ENCODE measurements around the gene LIPG.
"Not testable (repeated sequence)": the region's sequence is repeated elsewhere in the genome, so short reads cannot be mapped to it uniquely, and the experiment has no call there.

The LIPG gene

DNA sequence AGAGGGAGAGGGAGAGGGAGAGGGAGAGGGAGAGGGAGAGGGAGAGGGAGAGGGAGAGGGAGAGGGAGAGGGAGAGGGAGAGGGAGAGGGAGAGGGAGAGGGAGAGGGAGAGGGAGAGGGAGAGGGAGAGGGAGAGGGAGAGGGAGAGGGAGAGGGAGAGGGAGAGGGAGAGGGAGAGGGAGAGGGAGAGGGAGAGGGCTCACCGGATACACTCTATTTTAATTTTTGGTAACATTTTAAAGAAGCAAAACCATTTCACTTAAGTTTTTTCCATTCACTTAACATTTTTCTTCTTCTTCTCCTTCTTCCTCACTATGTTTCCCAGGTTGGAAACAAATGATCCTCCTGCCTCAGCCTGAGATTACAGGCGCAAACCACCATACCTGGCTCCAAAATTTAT lies 17.2 kb downstream of the LIPG start:
- DNase-seq = not testable (repeated sequence)

DNA sequence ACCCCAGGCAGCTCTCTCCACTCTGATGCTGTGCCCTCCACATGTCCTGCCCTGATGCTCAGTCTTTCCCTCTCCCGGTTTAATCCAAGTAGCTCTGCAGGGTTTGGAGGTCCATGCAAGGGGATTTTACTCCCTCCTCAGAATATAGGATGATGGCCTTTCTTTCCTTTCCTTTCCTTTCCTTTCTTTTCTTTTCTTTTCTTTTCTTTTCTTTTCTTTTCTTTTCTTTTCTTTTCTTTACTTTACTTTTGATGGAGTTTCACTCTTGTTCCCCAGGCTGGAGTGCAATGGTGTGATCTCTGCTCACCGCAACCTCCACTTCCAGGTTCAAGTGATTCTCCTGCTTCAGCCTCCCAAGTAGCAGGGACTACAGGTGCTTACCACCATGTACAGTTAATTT lies 17.7 kb downstream of the LIPG start:
- not testable (repeated sequence) for DNase-seq

DNA sequence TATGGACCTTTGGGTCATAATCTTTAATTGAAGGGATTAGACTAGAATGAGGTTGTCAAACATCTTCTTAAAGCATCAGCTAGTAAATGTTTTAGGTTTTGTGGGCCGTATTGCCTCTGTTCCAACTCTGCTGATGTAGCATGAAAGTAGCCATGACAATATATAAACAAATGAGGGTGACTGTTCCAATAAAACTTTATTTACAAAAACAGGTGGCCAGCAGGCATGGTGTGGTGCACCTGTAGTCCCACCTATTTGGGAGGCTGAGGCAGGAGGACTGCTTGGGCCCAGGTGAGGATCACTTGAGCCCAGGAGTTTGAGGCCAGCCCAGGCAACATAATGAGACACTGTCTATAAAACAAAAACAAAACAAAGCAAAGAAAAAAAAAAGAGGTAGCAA lies 18.4 kb downstream of the LIPG start:
- DNase-seq = no peak

DNA sequence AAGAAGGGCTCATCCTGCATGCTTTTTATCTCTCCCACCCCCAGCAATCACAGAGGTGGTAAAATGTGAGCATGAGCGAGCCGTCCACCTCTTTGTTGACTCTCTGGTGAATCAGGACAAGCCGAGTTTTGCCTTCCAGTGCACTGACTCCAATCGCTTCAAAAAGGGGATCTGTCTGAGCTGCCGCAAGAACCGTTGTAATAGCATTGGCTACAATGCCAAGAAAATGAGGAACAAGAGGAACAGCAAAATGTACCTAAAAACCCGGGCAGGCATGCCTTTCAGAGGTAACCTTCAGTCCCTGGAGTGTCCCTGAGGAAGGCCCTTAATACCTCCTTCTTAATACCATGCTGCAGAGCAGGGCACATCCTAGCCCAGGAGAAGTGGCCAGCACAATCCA lies 19.5 kb downstream of the LIPG start:
- DNase-seq = no peak

DNA sequence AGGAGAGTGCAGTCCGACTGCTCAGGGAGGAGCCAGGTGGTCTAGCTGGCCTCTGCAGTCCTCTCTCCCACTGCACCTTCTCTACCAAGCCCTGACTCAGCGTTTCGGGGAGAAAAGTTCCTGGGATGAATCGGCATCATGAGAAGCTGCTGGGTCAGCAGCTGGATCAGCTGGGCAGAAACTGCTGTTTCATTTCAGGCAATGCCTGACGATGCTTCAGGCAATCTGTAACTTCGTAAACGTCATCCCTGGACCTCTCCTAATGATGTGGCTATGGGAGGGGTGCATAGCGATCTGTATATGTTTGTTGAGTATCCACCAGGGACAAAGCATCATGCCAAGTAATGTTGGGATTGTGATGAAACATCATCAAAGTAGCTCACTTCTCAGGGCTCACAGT lies 20.7 kb downstream of the LIPG start:
- DNase-seq = no peak

DNA sequence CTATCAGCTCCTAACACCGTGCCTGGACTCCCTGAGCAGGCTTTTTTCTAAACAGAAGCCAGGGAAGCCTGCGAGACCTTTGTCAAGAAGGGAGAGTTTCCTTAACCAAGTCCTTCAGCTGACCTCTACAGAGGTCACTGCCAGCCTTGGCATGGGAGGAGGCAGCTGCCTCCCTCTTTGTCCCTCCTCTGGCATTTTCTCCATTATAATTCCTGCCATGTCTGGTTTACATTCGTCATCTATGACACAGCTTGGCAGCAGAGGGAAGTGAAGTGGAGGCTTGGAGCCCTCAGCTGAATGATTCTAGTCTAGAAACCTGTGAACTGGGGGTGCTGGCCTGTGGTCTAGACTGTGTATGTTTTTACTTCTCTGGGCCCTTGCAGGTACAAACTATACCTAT lies 22.5 kb downstream of the LIPG start:
- peak; percentile 7 for DNase-seq

DNA sequence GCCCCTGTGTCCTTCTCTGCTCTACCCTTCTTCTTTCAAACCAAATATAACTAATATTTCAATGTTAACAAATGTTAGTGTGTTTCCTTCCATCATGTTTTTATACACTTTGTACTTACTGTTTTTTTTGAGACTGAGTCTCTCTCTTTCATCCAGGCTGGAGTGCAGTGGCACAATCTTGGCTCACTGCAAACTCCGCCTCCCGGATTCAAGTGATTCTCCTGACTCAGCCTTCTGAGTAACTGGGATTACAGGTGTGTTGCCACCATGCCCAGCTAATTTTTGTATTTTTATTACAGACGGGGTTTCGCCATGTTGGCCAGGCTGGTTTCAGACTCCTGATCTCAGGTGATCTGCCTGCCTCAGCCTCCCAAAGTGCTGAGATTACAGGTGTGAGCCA lies 23.1 kb downstream of the LIPG start:
- not testable (repeated sequence) for DNase-seq

DNA sequence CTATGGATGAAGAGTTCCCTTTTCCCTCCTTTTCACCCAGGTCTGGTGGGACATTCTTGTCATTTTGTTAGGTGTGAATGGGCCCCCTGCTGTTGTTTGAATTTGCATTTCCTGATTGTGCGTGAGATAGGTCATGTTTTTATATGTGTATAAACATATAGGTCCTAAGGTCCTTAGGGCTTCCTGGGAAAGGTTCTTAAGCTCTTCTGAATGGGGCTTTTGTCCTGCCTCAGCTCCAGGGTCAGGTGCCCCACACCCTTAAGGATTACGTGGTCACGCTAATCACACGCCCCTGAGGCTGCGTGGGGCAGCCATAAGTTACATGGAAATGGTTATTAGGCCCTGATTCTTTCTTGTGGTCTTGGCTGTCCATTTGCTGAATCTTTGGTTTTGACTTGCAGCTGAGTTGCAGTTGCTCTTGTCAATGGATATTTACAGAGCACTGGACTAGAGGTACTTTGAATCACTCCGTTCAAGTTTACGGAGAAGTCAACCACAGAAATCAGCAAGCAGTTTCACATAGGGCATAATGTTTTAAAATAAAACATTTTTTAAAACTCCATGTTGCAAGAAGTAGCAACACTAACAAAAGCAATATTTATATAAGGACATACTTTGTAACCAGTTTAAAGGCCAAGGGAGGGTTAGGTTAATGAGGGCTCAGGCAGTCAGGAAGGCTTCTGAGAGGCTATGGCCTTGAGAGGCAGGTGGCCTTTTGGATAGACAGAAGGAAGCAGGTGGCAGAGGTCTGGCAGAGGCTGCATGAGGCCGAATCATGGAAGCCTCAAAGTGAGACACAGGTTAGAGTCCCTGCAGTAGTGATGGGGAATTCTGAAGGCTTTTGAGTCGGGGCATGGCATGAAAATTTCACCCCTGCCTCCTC lies 24.2 kb downstream of the LIPG start:
- DNase-seq = peak; percentile 1

DNA sequence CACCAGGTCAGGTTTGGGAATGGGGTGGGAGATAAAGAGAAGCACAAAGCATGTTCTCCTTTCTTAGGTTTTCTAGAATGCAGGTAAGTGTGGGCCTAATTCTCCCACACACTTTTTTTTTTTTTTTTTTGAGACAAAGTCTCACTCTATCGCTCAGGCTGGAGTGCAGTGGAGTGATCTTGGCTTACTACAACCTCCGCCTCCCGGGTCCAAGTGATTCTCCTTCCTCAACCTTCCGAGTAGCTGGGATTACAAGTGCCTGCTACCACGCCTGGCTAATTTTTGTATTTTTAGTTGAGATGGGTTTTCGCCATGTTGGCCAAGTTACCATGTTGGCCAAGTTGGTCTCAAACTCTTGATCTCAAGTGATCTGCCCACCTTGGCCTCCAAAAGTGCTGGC lies 26.3 kb downstream of the LIPG start:
- DNase-seq = no peak

DNA sequence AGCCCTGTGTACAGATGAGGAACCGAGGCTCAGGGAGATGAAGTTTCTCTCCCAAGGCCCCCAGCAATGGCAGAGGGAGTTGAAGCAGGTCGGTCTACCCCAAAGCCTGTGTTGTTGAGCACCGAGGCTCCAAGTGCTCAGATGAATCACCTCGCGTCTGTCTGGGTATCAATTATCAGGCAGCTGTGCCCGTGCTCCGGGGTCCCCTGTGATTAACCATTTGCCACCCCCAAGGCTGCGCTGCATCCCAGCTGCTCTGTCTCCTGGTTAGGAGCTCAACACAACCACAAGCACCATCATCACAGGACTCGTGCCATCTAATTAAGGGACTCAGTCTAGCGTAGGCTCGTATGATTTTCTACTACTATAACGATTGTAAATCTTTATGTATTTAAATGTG lies 27.1 kb downstream of the LIPG start:
- DNase-seq = no peak

DNA sequence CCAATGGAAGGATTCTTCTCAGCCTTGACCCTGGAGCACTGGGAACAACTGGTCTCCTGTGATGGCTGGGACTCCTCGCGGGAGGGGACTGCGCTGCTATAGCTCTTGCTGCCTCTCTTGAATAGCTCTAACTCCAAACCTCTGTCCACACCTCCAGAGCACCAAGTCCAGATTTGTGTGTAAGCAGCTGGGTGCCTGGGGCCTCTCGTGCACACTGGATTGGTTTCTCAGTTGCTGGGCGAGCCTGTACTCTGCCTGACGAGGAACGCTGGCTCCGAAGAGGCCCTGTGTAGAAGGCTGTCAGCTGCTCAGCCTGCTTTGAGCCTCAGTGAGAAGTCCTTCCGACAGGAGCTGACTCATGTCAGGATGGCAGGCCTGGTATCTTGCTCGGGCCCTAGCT lies 28.8 kb downstream of the LIPG start:
- no peak for DNase-seq

DNA sequence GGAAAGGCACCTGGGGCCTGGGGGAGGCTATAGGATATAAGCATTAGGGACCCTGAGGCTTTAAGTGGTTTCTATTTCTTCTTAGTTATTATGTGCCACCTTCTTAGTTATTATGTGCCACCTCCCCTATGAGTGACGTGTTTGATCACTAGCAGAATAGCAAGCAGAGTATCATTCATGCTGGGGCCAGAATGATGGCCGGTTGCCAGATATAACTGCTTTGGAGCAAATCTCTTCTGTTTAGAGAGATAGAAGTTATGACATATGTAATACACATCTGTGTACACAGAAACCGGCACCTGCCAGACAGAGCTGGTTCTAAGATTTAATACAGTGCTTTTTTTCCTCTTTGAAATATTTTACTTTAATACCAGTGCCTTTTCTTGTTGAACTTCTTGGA lies 29.4 kb downstream of the LIPG start:
- DNase-seq = no peak

DNA sequence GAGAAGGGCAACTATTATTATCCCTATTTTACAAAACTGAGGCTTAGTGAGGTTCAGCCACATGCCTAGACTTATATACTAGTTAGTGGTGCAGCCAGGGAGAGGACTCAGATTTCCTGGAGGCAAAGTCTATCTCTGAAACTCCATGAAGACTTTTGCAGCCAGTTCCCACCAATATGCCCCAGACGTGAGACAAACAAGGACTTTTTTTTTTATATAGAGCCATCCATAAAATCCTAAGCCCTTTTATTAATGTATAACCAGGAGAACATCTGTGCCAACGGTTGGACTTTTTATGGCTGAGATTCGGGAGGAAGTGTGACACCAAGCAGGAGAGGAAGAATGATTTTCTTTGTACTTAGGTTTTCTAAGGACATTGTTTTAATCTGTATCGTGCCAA lies 29.9 kb downstream of the LIPG start:
- DNase-seq = no peak

DNA sequence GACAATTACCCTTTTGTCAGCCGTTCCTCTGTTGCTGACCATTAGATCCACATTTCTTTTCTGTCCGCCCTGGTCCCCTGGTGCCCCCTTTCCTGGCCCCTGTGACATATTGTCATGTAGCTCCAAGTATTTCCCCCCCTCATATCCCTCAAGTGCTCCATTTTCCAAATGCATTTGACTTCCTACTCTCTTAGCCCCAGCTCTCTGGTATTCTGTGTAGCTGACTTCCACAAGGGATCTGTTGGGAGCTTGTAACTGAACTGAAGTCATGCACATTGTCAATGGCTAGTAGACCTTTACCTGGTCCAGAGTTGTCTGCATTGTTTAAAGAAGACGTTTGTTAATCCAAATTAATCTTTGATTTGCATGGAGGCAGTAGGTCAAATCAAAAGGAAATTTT lies 34.8 kb downstream of the LIPG start:
- no peak for DNase-seq

DNA sequence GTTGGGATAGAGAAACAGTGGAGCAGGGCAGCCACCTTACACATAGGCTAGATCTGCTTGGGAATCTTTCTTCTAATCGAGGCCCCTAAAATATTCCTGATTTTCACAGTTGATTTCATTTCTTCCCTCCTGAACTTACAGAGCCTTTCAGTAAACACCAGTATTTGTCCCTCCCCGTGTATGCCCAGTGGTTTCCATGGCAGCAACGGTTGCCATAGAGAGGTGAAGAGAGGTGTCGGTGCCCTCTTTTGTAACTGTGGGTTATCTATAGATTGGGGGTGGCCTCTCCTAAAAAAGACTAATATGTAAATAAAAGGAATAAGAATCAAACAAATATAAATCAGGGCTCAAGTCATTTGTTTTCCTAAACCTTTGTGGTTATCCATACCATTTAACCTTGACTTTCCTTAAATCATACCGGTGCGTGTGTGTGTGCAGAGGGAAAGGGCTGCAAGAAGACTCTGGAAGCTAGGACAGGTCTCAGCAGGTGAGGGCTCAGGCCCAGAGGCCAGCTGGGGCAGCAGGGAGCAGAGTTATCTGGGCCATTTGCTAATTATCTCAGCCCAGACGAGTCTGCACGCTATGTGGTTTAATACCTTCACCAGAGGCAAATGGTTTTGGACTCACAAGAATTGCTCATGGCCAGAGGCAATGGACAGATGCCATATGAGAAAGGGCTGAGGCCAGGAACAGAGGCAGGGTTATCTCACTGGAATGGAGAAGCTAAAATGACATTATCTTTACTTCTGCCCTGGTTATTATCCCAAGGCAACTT lies 35.5 kb downstream of the LIPG start:
- DNase-seq = peak; percentile 0

DNA sequence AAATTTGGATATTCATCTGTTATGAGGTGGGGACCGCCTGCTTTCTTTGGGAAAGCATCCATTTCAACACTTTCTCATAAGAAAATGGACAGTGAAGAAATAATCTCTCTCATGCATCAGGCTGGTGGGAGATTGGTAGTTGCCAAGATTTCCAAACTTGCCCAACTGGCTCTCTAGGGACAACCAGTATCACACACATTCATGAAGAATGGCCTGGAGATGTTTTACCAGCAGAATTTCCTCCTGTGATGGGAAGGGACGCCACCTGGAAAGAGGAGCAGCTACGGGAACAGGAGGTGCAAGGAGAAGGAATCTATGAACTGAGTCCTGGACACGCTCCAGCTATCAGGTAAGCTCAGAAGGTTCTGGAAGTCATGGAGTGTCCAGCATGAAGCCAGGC lies 39.4 kb downstream of the LIPG start:
- no peak for DNase-seq

DNA sequence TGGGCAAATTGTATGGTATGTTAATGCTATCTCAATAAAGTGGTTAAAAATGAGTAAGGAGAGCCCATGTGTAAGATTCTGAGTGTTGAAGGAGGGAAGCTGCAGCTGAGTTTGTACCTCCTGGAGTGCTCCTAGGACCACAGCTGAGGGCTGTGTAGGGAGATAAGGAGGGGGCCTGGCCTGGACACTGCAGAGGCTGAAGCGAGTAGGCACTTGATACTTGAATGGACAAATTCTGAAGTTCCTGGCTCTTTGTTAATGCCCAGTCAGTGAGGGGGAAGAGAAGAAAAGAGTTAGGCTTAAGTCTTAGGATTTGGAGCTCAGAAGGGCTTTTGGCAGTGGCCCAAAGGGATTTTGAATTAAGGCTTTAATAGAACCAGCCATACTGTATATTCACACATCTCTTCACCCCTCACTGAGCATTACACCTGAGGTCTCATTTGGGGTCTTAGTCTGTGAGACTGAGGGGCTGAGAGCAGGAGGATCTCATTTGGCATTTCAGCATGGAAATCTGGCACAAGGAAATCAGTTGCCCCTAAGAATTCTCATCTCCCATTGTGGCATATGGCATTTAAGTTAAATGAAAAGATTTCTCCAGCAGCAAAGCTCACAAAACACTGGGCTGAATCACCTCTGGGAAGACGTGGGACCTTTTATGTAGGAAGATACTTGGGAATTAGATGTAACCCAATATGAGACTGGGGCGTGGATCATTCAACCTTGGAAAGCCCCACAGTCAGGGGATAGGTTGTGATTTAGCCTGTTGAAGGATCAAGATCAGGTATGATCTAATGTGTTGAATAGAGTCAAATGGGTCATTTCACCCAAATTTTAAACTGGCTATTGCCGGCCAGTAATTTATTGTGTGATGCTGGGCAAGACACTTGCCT lies 46.8 kb downstream of the LIPG start:
- no peak for DNase-seq

DNA sequence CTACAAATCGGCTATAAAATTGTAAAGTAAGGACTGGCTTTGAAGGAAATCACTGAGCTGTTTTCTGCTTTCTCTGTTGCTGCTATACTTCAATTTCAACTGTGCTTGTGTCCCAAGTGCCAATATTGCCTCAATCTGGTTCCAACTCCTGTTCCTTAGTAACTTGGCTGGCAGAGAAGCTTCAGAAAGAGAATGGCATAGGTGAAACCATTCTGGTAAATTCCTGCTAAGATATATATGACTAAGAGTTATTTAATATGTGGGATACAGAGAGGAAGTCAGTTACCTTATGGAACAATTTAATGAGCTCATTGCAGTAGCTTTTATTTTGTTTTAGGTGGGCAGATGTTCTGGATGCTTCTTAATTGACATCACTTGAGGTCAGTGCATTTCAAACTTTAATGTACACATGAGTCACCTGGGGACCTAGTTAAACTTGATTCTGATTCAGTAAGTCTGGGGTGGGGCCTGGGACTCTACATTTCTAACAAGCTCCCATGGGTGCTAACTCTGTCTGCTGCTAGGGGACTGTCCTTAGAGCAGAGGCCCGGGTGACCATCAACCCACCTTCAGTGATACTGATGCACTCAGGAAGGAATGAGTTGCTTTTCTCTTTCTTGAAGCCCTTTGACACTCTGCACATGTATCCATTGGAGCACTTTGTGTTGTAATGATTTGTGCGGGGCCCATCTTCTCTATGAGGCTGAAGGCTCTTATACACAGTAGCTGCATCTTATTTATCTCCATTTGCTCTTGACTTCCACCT lies 47.6 kb downstream of the LIPG start:
- no peak for DNase-seq

DNA sequence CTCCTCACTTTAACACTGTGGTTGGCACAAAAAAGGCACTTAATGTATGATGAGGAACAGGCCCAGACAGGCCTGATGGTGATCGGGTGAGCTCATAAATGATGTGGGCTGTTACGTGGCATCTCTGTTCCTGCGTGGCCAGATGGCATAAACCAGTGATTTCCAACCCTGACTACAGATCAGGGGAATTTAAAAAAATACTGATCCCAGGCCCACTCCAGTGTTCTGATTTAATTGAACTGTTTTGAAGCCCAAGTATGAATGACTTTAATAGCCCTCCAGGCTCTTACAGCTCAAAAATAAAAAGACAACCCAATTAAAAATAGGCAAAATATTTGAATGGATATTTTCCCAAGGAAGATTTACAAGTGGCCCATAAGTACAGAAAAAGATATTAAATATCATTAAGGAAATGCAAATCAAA lies 48.2 kb downstream of the LIPG start:
- DNase-seq = no peak

DNA sequence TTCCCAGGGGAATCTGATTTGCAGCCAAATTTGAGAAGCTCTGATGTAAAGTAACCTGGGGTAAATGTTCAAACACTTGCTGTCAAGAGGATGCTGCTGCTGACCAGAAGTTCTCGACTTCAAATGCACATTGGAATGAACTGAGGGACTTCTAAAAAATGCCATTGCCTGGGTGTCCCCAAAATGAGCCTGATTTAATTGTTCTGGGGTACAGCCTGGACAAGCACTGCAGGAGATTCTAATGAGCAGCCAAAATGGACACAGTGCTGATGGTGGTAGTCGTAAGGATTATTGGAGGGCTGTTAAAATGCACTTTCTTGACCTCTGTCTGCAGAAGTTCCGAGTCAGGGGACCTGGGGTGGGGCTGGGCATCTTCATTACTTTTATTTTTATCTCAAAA lies 49.5 kb downstream of the LIPG start:
- no peak for DNase-seq

DNA sequence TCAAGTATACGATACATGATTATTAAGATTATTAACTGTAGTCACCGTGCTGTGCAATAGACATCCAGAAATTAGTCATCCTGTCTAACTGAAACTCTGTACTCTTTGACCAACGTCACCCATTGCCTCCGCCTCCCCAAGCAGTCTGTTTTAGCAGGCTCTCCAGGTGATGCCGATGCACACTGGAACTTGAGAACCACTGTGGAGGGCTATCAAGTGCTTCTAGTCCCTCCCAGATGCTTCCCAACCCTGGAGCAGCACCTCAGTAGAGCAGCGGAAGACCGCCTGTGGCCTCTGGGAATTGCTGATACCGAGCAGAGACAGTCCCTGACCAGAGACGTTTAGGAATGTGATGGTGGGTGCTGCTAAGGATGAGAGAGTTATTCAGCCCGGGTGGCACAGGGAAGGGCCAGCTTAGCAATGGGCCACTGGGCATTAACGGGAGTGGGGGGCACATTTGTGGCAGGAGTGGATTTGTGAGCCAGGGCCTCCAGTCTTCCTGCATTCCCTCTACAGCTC lies 50.7 kb downstream of the LIPG start:
- DNase-seq = no peak

DNA sequence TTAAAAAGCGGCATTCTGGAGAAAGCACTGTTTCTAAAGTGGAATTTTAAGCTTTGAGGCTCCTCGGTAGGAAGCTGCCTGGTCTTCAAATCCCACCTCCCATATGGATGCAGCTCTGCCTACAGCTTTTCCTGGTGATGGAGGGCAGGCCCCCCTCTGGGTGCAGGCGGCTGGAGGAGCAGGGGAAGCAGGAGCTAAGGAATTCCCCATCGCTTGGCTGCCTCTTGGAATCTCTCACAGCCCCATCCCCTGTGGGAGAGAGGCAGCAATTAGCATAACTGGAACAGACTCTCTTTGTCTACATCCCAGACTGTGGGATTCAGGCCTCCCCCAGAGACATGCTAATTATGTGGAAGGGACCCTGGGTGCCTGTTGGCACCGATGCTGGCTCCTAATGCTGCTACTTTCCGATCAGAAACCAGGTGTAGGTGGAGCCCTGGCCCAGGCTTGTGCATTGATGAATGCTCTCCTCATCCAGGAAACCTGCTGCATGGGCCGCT lies 51.3 kb downstream of the LIPG start:
- no peak for DNase-seq
